Hematopoietic multipotent progenitor cell treated with erythropoietin and hydrocortisone succinate and interleukin-3 and kit ligand, for 6 days (in vitro differentiated cells): Measurements from ENCODE around the gene KIF21A.
A peak's percentile ranks its signal among the peaks of the same experiment; 100 is the strongest.

Source experiments
- DNase-seq: peaks from one replicate; pipeline ENCODE4 v3.0.0-alpha.2; 2015

KIF21A gene

GRCh38 chr12:39272871-39273655 is 169.9 kb downstream of the KIF21A start:
- DNase-seq = peak; percentile 59

- DNase-seq = no peak
These were observed 173.4 kb downstream of the KIF21A start for GRCh38 chr12:39269492-39269891.

GRCh38 chr12:39267886-39268285 is 175.0 kb downstream of the KIF21A start:
- no peak for DNase-seq

GRCh38 chr12:39252628-39253027 is 190.3 kb downstream of the KIF21A start:
- no peak for DNase-seq
